ENCODE data around the gene METTL3.

GRCh38 chr14:21523203-21523602 is 12.1 kb upstream of the METTL3 start:
- TF ChIP-seq CTCF (conservative IDR thresholded peaks at IDR 0.05; ENCODE audit: low read length), result no peak
- no peak for TF ChIP-seq EZH2phosphoT487 (IDR thresholded peaks at IDR 0.05; ENCODE audit: borderline replicate concordance)

All from Loucy (cell line).